Measurements from ENCODE around the gene ACBD7.
A peak's percentile ranks its signal among the peaks of the same experiment; 100 is the strongest.

ACBD7 gene

GRCh38 chr10:15091418-15091817 lies 2.8 kb upstream of the ACBD7 start:
- DNase-seq (ENCODE audit: low spot score): no peak

GRCh38 chr10:15084502-15084922 lies 4.1 kb downstream of the ACBD7 start:
- peak; percentile 93 for DNase-seq (ENCODE audit: low spot score)

GRCh38 chr10:15083674-15084501 lies 4.7 kb downstream of the ACBD7 start:
- DNase-seq (ENCODE audit: low spot score): no peak

GRCh38 chr10:15075421-15075820 lies 13.2 kb downstream of the ACBD7 start:
- no peak for DNase-seq (ENCODE audit: low spot score)

- no peak for DNase-seq (ENCODE audit: low spot score)
These were observed 16.2 kb downstream of the ACBD7 start for GRCh38 chr10:15072358-15072757.

- no peak for DNase-seq (ENCODE audit: low spot score)
These were observed 19.3 kb downstream of the ACBD7 start for GRCh38 chr10:15069230-15069629.

GRCh38 chr10:15068802-15069201 lies 19.8 kb downstream of the ACBD7 start:
- no peak for DNase-seq (ENCODE audit: low spot score)

GRCh38 chr10:15067154-15067553 lies 21.4 kb downstream of the ACBD7 start:
- no peak for DNase-seq (ENCODE audit: low spot score)

GRCh38 chr10:15060638-15061037 lies 27.9 kb downstream of the ACBD7 start:
- DNase-seq (ENCODE audit: low spot score): no peak

- DNase-seq (ENCODE audit: low spot score): no peak
These were observed 28.7 kb downstream of the ACBD7 start for GRCh38 chr10:15059914-15060313.

- no peak for DNase-seq (ENCODE audit: low spot score)
These were observed 29.9 kb downstream of the ACBD7 start for GRCh38 chr10:15058689-15059088.

GRCh38 chr10:15053061-15053460 lies 35.5 kb downstream of the ACBD7 start:
- no peak for DNase-seq (ENCODE audit: low spot score)

GRCh38 chr10:15052121-15052520 lies 36.5 kb downstream of the ACBD7 start:
- no peak for DNase-seq (ENCODE audit: low spot score)

GRCh38 chr10:15049533-15049932 lies 39.0 kb downstream of the ACBD7 start:
- DNase-seq (ENCODE audit: low spot score): no peak

- DNase-seq (ENCODE audit: low spot score): no peak
These were observed 42.0 kb downstream of the ACBD7 start for GRCh38 chr10:15046626-15047025.

- DNase-seq (ENCODE audit: low spot score): no peak
These were observed 43.2 kb downstream of the ACBD7 start for GRCh38 chr10:15045380-15045779.

- no peak for DNase-seq (ENCODE audit: low spot score)
These were observed 44.9 kb downstream of the ACBD7 start, which contains the start of gene OLAH for GRCh38 chr10:15043674-15044073. Gene OLAH, plus strand, starts transcription at chr10:15043943. Its CDS starts 3,346 bp downstream, at chr10:15047289.

GRCh38 chr10:15038416-15038815 lies 50.2 kb downstream of the ACBD7 start:
- no peak for DNase-seq (ENCODE audit: low spot score)

- no peak for DNase-seq (ENCODE audit: low spot score)
These were observed 50.9 kb downstream of the ACBD7 start for GRCh38 chr10:15037691-15038090.

GRCh38 chr10:15035385-15036301 lies 52.9 kb downstream of the ACBD7 start:
- DNase-seq (ENCODE audit: low spot score): no peak

- DNase-seq (ENCODE audit: low spot score): no peak
These were observed 60.8 kb downstream of the ACBD7 start for GRCh38 chr10:15027741-15028140.
